Stimulated activated CD4-positive, alpha-beta T cell treated with anti-CD3 and anti-CD28 coated beads, Interleukin-1b, Interleukin-23, amount 100 ng/mL, for 4 hours (primary cell): Measurements from ENCODE around the gene CYYR1.

Experiments used
- DNase-seq, 2 donors: peaks; one replicate each; pipeline ENCODE4 v3.0.0-alpha.2; 2020; ENCODE audit warnings: low read depth in 2 of 2

The CYYR1 gene

GRCh38 chr21:26572702-26573381, at the start of gene CYYR1:
TSS of gene CYYR1 (minus strand) at chr21:26573286. CDS start at chr21:26572940, 346 bp downstream.
- DNase-seq, result no peak

- no peak for DNase-seq
Observed at GRCh38 chr21:26617176-26617575, 44.1 kb upstream of the CYYR1 start.

GRCh38 chr21:26614251-26614650, 41.2 kb upstream of the CYYR1 start:
- DNase-seq, result no peak

GRCh38 chr21:26599261-26599660, 26.2 kb upstream of the CYYR1 start:
- no peak for DNase-seq

GRCh38 chr21:26597981-26598380, 24.9 kb upstream of the CYYR1 start:
- DNase-seq, result no peak

GRCh38 chr21:26597031-26597430, 23.9 kb upstream of the CYYR1 start:
- no peak for DNase-seq

- no peak for DNase-seq
Observed at GRCh38 chr21:26595971-26596370, 22.9 kb upstream of the CYYR1 start.

GRCh38 chr21:26593800-26594199, 20.7 kb upstream of the CYYR1 start:
- DNase-seq, result no peak

- DNase-seq, result no peak
Observed at GRCh38 chr21:26591543-26591942, 18.5 kb upstream of the CYYR1 start.

- DNase-seq, result no peak
Observed at GRCh38 chr21:26588446-26588845, 15.4 kb upstream of the CYYR1 start.

- DNase-seq, result no peak
Observed at GRCh38 chr21:26587736-26588201, 14.7 kb upstream of the CYYR1 start.

GRCh38 chr21:26583769-26584168, 10.7 kb upstream of the CYYR1 start:
- DNase-seq, result no peak

- no peak for DNase-seq
Observed at GRCh38 chr21:26581818-26582217, 8.7 kb upstream of the CYYR1 start.

- no peak for DNase-seq
Observed at GRCh38 chr21:26572076-26572701, 897 bp downstream of the CYYR1 start.

GRCh38 chr21:26570203-26570602, 2.9 kb downstream of the CYYR1 start:
- DNase-seq, result no peak

GRCh38 chr21:26565546-26565945, 7.5 kb downstream of the CYYR1 start:
- no peak for DNase-seq

- no peak for DNase-seq
Observed at GRCh38 chr21:26565111-26565510, 8.0 kb downstream of the CYYR1 start.

GRCh38 chr21:26563856-26564503, 9.1 kb downstream of the CYYR1 start:
- no peak for DNase-seq

GRCh38 chr21:26560612-26561011, 12.5 kb downstream of the CYYR1 start:
- DNase-seq, result no peak

- no peak for DNase-seq
Observed at GRCh38 chr21:26559099-26559498, 14.0 kb downstream of the CYYR1 start.

GRCh38 chr21:26557106-26557505, 16.0 kb downstream of the CYYR1 start:
- DNase-seq, result no peak

- no peak for DNase-seq
Observed at GRCh38 chr21:26555540-26556146, 17.4 kb downstream of the CYYR1 start.

- DNase-seq, result no peak
Observed at GRCh38 chr21:26554365-26554764, 18.7 kb downstream of the CYYR1 start.
